ENCODE data around the gene CEMP1.
A peak's percentile ranks its signal among the peaks of the same experiment; 100 is the strongest.

CEMP1 gene

DNA sequence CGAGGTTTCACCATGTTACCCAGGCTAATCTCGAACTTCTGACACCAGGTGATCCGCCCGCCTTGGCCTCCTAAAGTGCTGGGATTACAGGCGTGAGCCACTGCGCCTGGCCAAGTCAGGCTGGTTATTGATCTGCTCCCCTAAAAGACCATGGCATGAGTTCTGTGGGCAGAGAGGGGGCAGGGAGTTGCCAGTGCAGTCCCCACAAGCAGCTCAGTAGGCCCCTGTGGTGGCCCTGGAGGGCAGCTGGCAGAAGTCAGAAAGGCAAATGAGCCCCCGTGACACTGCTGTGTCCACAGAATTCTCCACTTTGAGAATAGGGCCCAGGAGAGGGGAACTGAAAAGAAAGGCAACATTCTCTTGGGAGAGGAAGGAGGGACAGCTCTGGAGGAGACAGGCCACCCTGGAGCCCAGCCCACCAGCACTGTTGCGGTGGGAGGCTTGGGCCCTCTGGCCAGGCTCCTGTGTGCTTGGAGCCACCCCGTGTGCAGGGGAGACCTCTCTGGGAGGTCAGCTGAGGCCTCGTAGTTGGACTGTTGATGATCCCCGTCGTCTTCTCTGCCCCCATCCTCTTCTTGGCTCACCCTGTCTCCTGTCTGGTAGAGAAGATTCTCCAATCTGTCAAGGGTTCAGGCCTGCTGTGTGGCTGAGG is 13.1 kb downstream of the CEMP1 start:
- Histone ChIP-seq H3K4me1 (ENCODE audit: control insufficient read depth, insufficient read depth, low read length) (peaks cover 66% of the 10 kb centered on the region), H3K9me3 (ENCODE audit: control insufficient read depth in 2 of 2, low read length in 2 of 2) (no peaks in the 10 kb centered on the region), H3K36me3 (ENCODE audit: control insufficient read depth in 2 of 2, insufficient read depth in 2 of 2, low read length in 2 of 2) (no peaks in the 10 kb centered on the region), H3K27me3 (ENCODE audit: control insufficient read depth in 1 of 2, insufficient read depth in 2 of 2, low read length in 2 of 2) (no peaks in the 10 kb centered on the region), H3K9ac (ENCODE audit: low read length in 2 of 2) (peak overlapping the region in 1 of 2 donors; percentile 51), H3K27ac (ENCODE audit: low read length) (peak overlapping the region; percentile 76), H3K4me3 (ENCODE audit: low read length in 2 of 2) (peak overlapping the region; percentile 4 to 15)

DNA sequence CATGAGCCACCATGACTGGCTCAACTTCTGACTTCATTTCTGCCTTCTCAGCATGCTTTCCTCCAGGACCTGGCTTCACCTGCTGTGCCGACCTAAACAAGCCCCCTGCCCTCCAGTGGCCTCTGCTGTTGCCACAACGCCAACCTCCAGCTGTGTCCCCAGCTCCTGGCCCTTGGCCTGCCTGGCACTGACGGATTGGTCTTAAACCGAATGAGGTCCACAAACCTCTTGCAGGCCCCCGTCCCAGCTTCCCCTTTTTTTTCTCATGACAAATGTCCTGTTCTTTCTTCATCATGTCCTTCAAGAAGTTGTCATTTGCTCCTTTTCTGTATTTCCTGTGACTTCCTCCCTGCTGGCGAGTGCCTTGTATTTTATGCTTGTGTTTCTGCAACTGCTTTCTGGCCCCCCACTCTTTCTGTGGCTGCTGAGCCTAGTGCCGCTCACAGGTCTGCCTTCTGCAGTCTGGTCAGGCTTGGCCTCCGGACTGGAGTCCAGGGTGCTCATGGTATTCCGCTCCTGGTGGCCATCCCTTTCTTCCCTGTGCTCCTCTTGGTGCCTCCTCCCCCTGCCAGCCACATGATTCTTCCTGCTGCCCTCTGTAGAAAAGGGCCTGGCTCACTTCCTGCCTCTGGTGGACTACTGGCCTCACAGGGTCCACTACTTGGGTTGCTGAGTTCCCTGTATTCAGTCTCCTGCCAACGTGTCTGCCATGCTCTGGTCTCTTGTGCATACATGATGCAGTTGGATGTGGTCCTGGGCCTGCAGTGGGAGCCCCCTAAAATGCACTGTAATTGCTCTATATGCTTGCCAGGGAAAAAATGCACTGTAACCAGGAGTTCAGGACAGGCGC is 14.6 kb downstream of the CEMP1 start:
- H3K27ac ChIP-seq (ENCODE audit: low read length): peak overlapping the region; percentile 24
- H3K27me3 ChIP-seq (ENCODE audit: control insufficient read depth in 1 of 2, insufficient read depth in 2 of 2, low read length in 2 of 2): no peaks in the 10 kb centered on the region
- no peaks in the 10 kb centered on the region for H3K36me3 ChIP-seq (ENCODE audit: control insufficient read depth in 2 of 2, insufficient read depth in 2 of 2, low read length in 2 of 2)
- peak overlapping the region in 1 of 2 donors; percentile 36 for H3K9ac ChIP-seq (ENCODE audit: low read length in 2 of 2)
- H3K4me1 ChIP-seq (ENCODE audit: control insufficient read depth, insufficient read depth, low read length): peaks cover 79% of the 10 kb centered on the region
- H3K4me3 ChIP-seq (ENCODE audit: low read length in 2 of 2): peak overlapping the region; percentile 33 to 61
- no peaks in the 10 kb centered on the region for H3K9me3 ChIP-seq (ENCODE audit: control insufficient read depth in 2 of 2, low read length in 2 of 2)

DNA sequence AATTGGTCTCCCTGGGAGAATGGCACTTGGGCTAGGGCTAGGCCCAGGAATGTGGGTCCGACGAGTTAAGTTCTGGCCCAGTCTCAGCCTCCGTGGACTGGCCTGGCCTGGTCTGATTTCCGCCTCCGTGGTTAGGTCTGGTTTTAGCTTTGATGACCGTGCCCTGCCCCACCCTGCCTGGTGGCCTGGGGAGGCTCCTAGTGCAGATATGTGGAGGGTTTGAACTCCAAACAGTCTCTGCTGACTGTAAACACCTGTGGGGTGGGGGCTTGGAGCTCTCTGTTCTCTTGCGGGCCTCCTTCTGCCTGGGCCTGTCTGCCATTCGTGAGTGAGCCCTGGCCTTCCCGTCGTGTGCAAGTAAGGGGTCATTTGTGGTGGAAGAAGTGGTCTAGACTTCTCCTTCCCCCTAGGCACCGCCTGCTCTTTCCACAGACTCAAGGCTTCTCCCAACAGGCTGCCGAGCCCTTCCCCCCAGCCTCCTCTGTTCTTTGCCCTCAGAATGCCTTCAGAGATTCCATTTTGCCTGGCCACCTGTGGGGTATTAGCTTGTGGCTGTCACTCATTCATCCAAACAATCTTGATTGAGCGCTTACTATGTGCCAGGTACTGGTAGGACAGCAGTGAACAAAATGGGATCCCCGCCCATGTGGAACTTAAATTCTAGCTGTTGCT is 15.9 kb downstream of the CEMP1 start:
- Histone ChIP-seq H3K9ac (ENCODE audit: low read length in 2 of 2) (peak overlapping the region; percentile 82 to 92), H3K36me3 (ENCODE audit: control insufficient read depth in 2 of 2, insufficient read depth in 2 of 2, low read length in 2 of 2) (no peaks in the 10 kb centered on the region), H3K27ac (ENCODE audit: low read length) (peak overlapping the region; percentile 91), H3K27me3 (ENCODE audit: control insufficient read depth in 1 of 2, insufficient read depth in 2 of 2, low read length in 2 of 2) (no peaks in the 10 kb centered on the region), H3K4me3 (ENCODE audit: low read length in 2 of 2) (peak overlapping the region; percentile 92 to 94), H3K9me3 (ENCODE audit: control insufficient read depth in 2 of 2, low read length in 2 of 2) (no peaks in the 10 kb centered on the region), H3K4me1 (ENCODE audit: control insufficient read depth, insufficient read depth, low read length) (peaks cover 75% of the 10 kb centered on the region)

GRCh38 chr16:2514333-2515179 is 16.7 kb downstream of the CEMP1 start:
- H3K9me3 ChIP-seq (ENCODE audit: control insufficient read depth in 2 of 2, low read length in 2 of 2): no peaks in the 10 kb centered on the region
- H3K9ac ChIP-seq (ENCODE audit: low read length in 2 of 2): peak overlapping the region; percentile 82 to 92
- H3K27ac ChIP-seq (ENCODE audit: low read length): peak overlapping the region; percentile 91
- H3K27me3 ChIP-seq (ENCODE audit: control insufficient read depth in 1 of 2, insufficient read depth in 2 of 2, low read length in 2 of 2): no peaks in the 10 kb centered on the region
- H3K4me1 ChIP-seq (ENCODE audit: control insufficient read depth, insufficient read depth, low read length): peaks cover 71% of the 10 kb centered on the region
- H3K36me3 ChIP-seq (ENCODE audit: control insufficient read depth in 2 of 2, insufficient read depth in 2 of 2, low read length in 2 of 2): no peaks in the 10 kb centered on the region
- peak overlapping the region; percentile 92 to 94 for H3K4me3 ChIP-seq (ENCODE audit: low read length in 2 of 2)

DNA sequence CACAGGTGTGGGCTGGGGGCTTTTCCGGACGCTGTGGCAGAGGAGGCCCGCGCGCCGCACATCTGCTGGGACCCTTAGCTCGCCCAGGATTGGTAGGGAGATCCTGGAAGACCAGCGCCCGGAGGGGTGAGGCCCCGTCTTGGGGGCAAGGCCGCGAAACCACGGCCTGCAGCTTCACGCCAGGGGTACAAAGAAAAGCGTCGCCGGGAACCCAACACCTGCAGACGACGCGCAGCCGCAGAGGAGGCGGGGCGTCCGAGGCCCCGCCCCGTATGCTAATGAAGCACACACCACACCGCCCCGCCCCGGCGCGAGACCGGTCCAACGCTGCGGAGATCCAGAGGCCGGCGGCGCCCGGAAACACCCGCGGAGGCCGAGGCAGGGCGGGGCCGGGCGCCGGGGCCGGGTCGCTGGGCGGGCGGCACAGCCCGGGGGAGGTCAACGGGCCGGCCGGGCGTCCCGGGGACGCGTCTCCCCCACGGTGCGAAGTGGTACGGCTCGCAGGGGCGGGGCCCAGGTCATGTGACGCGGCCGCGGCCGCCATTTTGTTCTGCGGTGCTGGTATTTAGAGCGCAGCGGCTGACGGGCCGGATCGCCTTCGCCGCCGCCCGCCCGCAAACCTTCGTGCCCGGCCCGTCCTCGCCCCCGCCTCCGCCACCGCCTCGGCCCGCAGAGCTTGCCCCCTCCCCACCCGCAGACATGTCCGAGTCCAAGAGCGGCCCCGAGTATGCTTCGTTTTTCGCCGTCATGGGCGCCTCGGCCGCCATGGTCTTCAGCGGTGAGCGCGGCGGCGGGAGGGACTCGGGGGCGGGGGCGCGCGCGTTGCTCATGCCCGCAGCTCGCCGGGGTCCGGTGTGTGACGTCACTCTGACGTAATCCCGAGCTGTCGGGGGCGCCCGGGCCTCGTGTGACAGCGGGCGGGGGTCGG is 17.5 kb downstream of the CEMP1 start, which contains the start of gene ATP6V0C:
Gene ATP6V0C (plus strand): TSS at position 548 of the 928 bp plus-strand sequence. CDS start 152 bp downstream, at position 700.
- Histone ChIP-seq H3K9me3 (ENCODE audit: control insufficient read depth in 2 of 2, low read length in 2 of 2) (no peaks in the 10 kb centered on the region), H3K36me3 (ENCODE audit: control insufficient read depth in 2 of 2, insufficient read depth in 2 of 2, low read length in 2 of 2) (no peaks in the 10 kb centered on the region), H3K27me3 (ENCODE audit: control insufficient read depth in 1 of 2, insufficient read depth in 2 of 2, low read length in 2 of 2) (no peaks in the 10 kb centered on the region), H3K4me3 (ENCODE audit: low read length in 2 of 2) (peak within 1 kb of the TSS; percentile 92 to 94), H3K4me1 (ENCODE audit: control insufficient read depth, insufficient read depth, low read length) (peaks cover 62% of the 10 kb centered on the region), H3K27ac (ENCODE audit: low read length) (peak within 1 kb of the TSS; percentile 91), H3K9ac (ENCODE audit: low read length in 2 of 2) (peak within 1 kb of the TSS; percentile 82 to 92)

DNA sequence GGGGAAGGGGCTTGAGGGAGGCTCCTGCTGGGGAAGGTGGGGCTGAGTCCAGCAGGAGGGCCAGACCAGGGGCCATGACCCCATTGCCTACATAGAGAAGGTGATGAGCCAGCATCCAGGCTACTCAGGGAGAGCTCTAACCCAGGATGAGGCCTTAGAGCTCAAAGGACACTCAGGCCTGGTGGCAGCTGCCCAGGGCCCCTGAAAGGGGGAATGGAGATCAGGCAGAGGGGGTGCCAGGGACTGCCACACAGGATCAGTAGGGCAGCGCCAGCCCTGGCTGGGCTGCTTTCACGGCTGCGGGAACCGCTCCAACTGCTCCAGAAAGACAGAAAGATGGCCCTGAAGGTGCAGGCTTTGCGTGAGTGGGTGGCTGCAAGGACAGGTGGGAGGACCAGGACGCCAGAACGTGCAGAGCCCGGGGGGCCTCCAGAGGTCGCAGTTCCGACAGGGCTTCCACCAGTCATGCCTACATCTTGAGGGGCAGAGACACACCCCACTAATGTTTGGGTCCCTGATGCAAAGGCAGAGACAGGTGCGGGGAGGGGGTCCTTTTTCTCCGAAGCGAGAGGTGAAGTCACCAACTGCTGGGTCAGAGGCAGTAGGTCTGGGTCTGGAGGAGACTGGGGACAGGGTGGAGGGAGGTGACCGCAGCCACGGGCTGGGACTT is 18.3 kb downstream of the CEMP1 start:
- Histone ChIP-seq H3K9ac (ENCODE audit: low read length in 2 of 2) (peak overlapping the region; percentile 69 to 92), H3K4me1 (ENCODE audit: control insufficient read depth, insufficient read depth, low read length) (peaks cover 54% of the 10 kb centered on the region), H3K36me3 (ENCODE audit: control insufficient read depth in 2 of 2, insufficient read depth in 2 of 2, low read length in 2 of 2) (no peaks in the 10 kb centered on the region), H3K4me3 (ENCODE audit: low read length in 2 of 2) (peak overlapping the region; percentile 62 to 92), H3K27ac (ENCODE audit: low read length) (peak overlapping the region; percentile 91), H3K9me3 (ENCODE audit: control insufficient read depth in 2 of 2, low read length in 2 of 2) (no peaks in the 10 kb centered on the region), H3K27me3 (ENCODE audit: control insufficient read depth in 1 of 2, insufficient read depth in 2 of 2, low read length in 2 of 2) (no peaks in the 10 kb centered on the region)

DNA sequence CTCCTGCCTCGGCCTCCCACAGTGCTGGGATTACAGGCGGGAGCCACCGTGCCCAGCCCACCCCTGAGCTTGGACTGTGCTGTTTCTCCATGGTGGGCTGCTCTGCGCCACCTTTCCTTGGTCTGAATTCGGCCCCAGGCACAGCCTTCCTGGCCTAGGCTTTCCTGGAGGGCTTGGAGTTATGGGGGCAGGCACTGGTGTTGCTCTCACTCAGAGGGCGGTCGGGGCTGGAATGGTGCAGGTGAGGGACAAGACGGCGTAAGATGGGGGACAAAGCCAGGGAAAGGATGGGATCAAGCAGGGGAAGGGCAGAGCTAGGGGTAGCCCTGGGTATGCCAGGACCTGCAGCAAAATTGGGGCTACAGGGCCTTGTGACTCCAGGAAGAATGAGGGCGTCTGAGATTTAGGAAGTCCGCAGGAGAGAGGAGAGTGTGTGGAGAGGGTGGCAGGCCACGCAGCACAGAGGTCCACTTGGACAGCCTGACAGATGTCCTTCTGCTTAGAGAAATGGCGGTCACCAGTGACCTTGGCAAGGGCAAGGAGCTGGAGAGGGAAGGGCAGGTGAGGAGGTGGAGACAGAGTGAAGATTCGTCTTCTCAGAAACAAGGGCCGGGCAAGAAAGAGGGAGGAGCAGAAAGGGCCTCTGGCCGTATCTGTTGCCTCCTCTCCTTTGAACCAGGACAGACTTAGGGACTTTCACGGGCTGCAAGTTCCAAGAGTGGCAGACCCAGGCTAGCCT is 19.0 kb downstream of the CEMP1 start:
- peaks cover 47% of the 10 kb centered on the region for H3K4me1 ChIP-seq (ENCODE audit: control insufficient read depth, insufficient read depth, low read length)
- no peak overlapping the region for H3K9ac ChIP-seq (ENCODE audit: low read length in 2 of 2)
- H3K9me3 ChIP-seq (ENCODE audit: control insufficient read depth in 2 of 2, low read length in 2 of 2): no peaks in the 10 kb centered on the region
- peak overlapping the region in 1 of 2 donors; percentile 57 for H3K4me3 ChIP-seq (ENCODE audit: low read length in 2 of 2)
- no peaks in the 10 kb centered on the region for H3K27me3 ChIP-seq (ENCODE audit: control insufficient read depth in 1 of 2, insufficient read depth in 2 of 2, low read length in 2 of 2)
- no peak overlapping the region for H3K27ac ChIP-seq (ENCODE audit: low read length)
- H3K36me3 ChIP-seq (ENCODE audit: control insufficient read depth in 2 of 2, insufficient read depth in 2 of 2, low read length in 2 of 2): no peaks in the 10 kb centered on the region

- no peaks in the 10 kb centered on the region for H3K27me3 ChIP-seq (ENCODE audit: control insufficient read depth in 1 of 2, insufficient read depth in 2 of 2, low read length in 2 of 2)
- H3K4me3 ChIP-seq (ENCODE audit: low read length in 2 of 2): peak overlapping the region; percentile 25 to 57
- H3K36me3 ChIP-seq (ENCODE audit: control insufficient read depth in 2 of 2, insufficient read depth in 2 of 2, low read length in 2 of 2): no peaks in the 10 kb centered on the region
- H3K27ac ChIP-seq (ENCODE audit: low read length): no peak overlapping the region
- peaks cover 38% of the 10 kb centered on the region for H3K4me1 ChIP-seq (ENCODE audit: control insufficient read depth, insufficient read depth, low read length)
- no peaks in the 10 kb centered on the region for H3K9me3 ChIP-seq (ENCODE audit: control insufficient read depth in 2 of 2, low read length in 2 of 2)
- H3K9ac ChIP-seq (ENCODE audit: low read length in 2 of 2): peak overlapping the region; percentile 35 to 51
Observed at GRCh38 chr16:2511128-2511800, 19.9 kb downstream of the CEMP1 start.
